Mesendoderm (in vitro differentiated cells): ENCODE results near the gene ITIH5.

Experiments
- DNase-seq: peaks from one replicate; pipeline ENCODE4 v3.0.0; 2013
- H2AK5ac ChIP-seq: 2 replicates; pipeline ENCODE4 v1.6.1; 2013; ENCODE audit warnings: low read length, inconsistent platforms
- H2BK120ac ChIP-seq: 2 replicates; pipeline ENCODE4 v1.6.1; 2013; ENCODE audit warnings: low read depth, mild to moderate bottlenecking, low read length, moderate library complexity, mixed read lengths
- H2BK15ac ChIP-seq: replicated peaks from 2 replicates; pipeline ENCODE4 v1.6.1; 2013; ENCODE audit warnings: low read depth, mild to moderate bottlenecking, moderate library complexity
- H2BK5ac ChIP-seq: 2 replicates; pipeline ENCODE4 v1.6.1; 2013; ENCODE audit warnings: low read length, inconsistent platforms
- H3K18ac ChIP-seq: 2 replicates; pipeline ENCODE4 v1.6.1; 2013; ENCODE audit warnings: mild to moderate bottlenecking, low read length, mixed read lengths
- H3K23ac ChIP-seq: one replicate; pipeline ENCODE4 v1.6.1; 2013; ENCODE audit warnings: low read length
- H3K27ac ChIP-seq: 2 replicates; pipeline ENCODE4 v1.5.1; 2013; ENCODE audit warnings: low read depth, mild to moderate bottlenecking, inconsistent platforms, low read length, moderate library complexity
- H3K27me3 ChIP-seq: 2 replicates; pipeline ENCODE4 v1.6.1; 2013; ENCODE audit warnings: low read length, control low read depth, mild to moderate bottlenecking, inconsistent platforms; ENCODE audit not compliant: insufficient read depth, poor library complexity
- H3K36me3 ChIP-seq: 2 replicates; pipeline ENCODE4 v1.6.1; 2013; ENCODE audit warnings: low read length, inconsistent platforms; ENCODE audit not compliant: control insufficient read depth, insufficient read depth
- H3K4ac ChIP-seq: one replicate; pipeline ENCODE4 v1.6.1; 2013; ENCODE audit warnings: low read depth, mild to moderate bottlenecking, low read length, moderate library complexity
- H3K4me1 ChIP-seq: 2 replicates; pipeline ENCODE4 v1.6.1; 2013; ENCODE audit warnings: low read depth, low read length, inconsistent platforms; ENCODE audit not compliant: control insufficient read depth
- H3K4me2 ChIP-seq: 2 replicates; pipeline ENCODE4 v1.6.1; 2013; ENCODE audit warnings: low read length
- H3K4me3 ChIP-seq: 2 replicates; pipeline ENCODE4 v1.5.1; 2013; ENCODE audit warnings: mild to moderate bottlenecking, low read length
- H3K56ac ChIP-seq: one replicate; pipeline ENCODE4 v1.6.1; 2013; ENCODE audit warnings: low read length
- H3K79me1 ChIP-seq: 2 replicates; pipeline ENCODE4 v1.6.1; 2013; ENCODE audit warnings: low read length, inconsistent platforms
- H3K79me2 ChIP-seq: 2 replicates; pipeline ENCODE4 v1.6.1; 2013; ENCODE audit warnings: mild to moderate bottlenecking, low read length; ENCODE audit not compliant: control insufficient read depth, insufficient read depth
- H3K9ac ChIP-seq: 2 replicates; pipeline ENCODE4 v1.6.1; 2013; ENCODE audit warnings: low read length, inconsistent platforms
- H4K5ac ChIP-seq: one replicate; pipeline ENCODE4 v1.6.1; 2013; ENCODE audit warnings: low read length
- H4K8ac ChIP-seq: one replicate; pipeline ENCODE4 v1.6.1; 2013; ENCODE audit warnings: low read depth, mild to moderate bottlenecking, control low read depth, low read length, moderate library complexity
- WGBS: extraction: QIAGEN DNeasy Blood & Tissue Kit; methylation state at CpG from one replicate; pipeline ENCODE4 v1.1.7; 2013; ENCODE audit warnings: low lambda C conversion rate, missing lambda C conversion rate; ENCODE audit not compliant: insufficient coverage; ENCODE audit errors: extremely low coverage; 5-methylcytosine and 5-hydroxymethylcytosine counted together

Gene ITIH5

GRCh38 chr10:7566891-7567290, 99.9 kb downstream of the ITIH5 start:
- Histone ChIP-seq H3K4me2 (no peak overlapping the region), H3K18ac (no peak overlapping the region), H4K5ac (no peak overlapping the region), H4K8ac (no peak overlapping the region), H3K4me3 (no peak overlapping the region), H3K79me2 (no peaks in the 10 kb centered on the region), H3K4ac (no peak overlapping the region), H3K36me3 (no peaks in the 10 kb centered on the region), H3K23ac (no peak overlapping the region), H3K27me3 (no peaks in the 10 kb centered on the region), H3K9ac (no peak overlapping the region), H3K56ac (no peak overlapping the region), H3K4me1 (no peaks in the 10 kb centered on the region), H2BK120ac (no peak overlapping the region), H3K27ac (no peak overlapping the region), H2BK15ac (no peak overlapping the region), H2BK5ac (no peak overlapping the region), H2AK5ac (no peak overlapping the region), H3K79me1 (no peaks in the 10 kb centered on the region)
- DNase-seq: no peak
- no CpG with 5 or more reads among the region's 5 CpGs for WGBS

GRCh38 chr10:7565871-7566270, 100.9 kb downstream of the ITIH5 start:
- no peaks in the 10 kb centered on the region for H3K27me3 ChIP-seq
- no peak overlapping the region for H3K9ac ChIP-seq
- H2BK5ac ChIP-seq: no peak overlapping the region
- H4K8ac ChIP-seq: no peak overlapping the region
- H2BK120ac ChIP-seq: no peak overlapping the region
- no peak overlapping the region for H3K23ac ChIP-seq
- H3K36me3 ChIP-seq: no peaks in the 10 kb centered on the region
- WGBS: no CpG with 5 or more reads among the region's 12 CpGs
- DNase-seq: no peak
- H3K27ac ChIP-seq: no peak overlapping the region
- no peak overlapping the region for H3K4me3 ChIP-seq
- H4K5ac ChIP-seq: no peak overlapping the region
- H3K79me1 ChIP-seq: no peaks in the 10 kb centered on the region
- no peak overlapping the region for H3K56ac ChIP-seq
- H3K4me1 ChIP-seq: no peaks in the 10 kb centered on the region
- H3K18ac ChIP-seq: no peak overlapping the region
- H3K4ac ChIP-seq: no peak overlapping the region
- no peaks in the 10 kb centered on the region for H3K79me2 ChIP-seq
- no peak overlapping the region for H2BK15ac ChIP-seq
- H3K4me2 ChIP-seq: no peak overlapping the region
- H2AK5ac ChIP-seq: no peak overlapping the region

- no CpG with 5 or more reads among the region's 14 CpGs for WGBS
Measured at GRCh38 chr10:7563770-7564169, 103.0 kb downstream of the ITIH5 start.

GRCh38 chr10:7563368-7563767, 103.4 kb downstream of the ITIH5 start:
- Histone ChIP-seq H2BK120ac (no peak overlapping the region), H2BK5ac (no peak overlapping the region), H3K27ac (no peak overlapping the region), H4K5ac (no peak overlapping the region), H3K23ac (no peak overlapping the region), H3K36me3 (no peaks in the 10 kb centered on the region), H4K8ac (no peak overlapping the region), H3K9ac (no peak overlapping the region), H3K79me2 (no peaks in the 10 kb centered on the region), H3K79me1 (no peaks in the 10 kb centered on the region), H2AK5ac (no peak overlapping the region), H3K18ac (no peak overlapping the region), H3K4me1 (no peaks in the 10 kb centered on the region), H3K27me3 (no peaks in the 10 kb centered on the region), H3K4ac (no peak overlapping the region), H3K4me2 (no peak overlapping the region), H3K4me3 (no peak overlapping the region), H2BK15ac (no peak overlapping the region), H3K56ac (no peak overlapping the region)
- no CpG with 5 or more reads among the region's 7 CpGs for WGBS
- DNase-seq: no peak

More at GRCh38 chr10:7563770-7564169, 103.0 kb downstream of the ITIH5 start:
- Histone ChIP-seq H3K9ac (no peak overlapping the region), H2BK120ac (no peak overlapping the region), H4K8ac (no peak overlapping the region), H3K4me2 (no peak overlapping the region), H3K56ac (no peak overlapping the region), H3K36me3 (no peaks in the 10 kb centered on the region), H3K27ac (no peak overlapping the region), H2AK5ac (no peak overlapping the region), H3K18ac (no peak overlapping the region), H3K4me1 (no peaks in the 10 kb centered on the region), H2BK15ac (no peak overlapping the region), H3K23ac (no peak overlapping the region), H4K5ac (no peak overlapping the region), H3K79me2 (no peaks in the 10 kb centered on the region), H3K4me3 (no peak overlapping the region), H3K79me1 (no peaks in the 10 kb centered on the region), H3K27me3 (no peaks in the 10 kb centered on the region), H2BK5ac (no peak overlapping the region), H3K4ac (no peak overlapping the region)
- DNase-seq: no peak

GRCh38 chr10:7561985-7562384, 104.8 kb downstream of the ITIH5 start:
- H3K4me2 ChIP-seq: no peak overlapping the region
- no peak overlapping the region for H3K4me3 ChIP-seq
- H3K23ac ChIP-seq: no peak overlapping the region
- no peaks in the 10 kb centered on the region for H3K79me1 ChIP-seq
- no peak overlapping the region for H3K9ac ChIP-seq
- H3K79me2 ChIP-seq: no peaks in the 10 kb centered on the region
- H3K4me1 ChIP-seq: no peaks in the 10 kb centered on the region
- no peaks in the 10 kb centered on the region for H3K27me3 ChIP-seq
- no peak overlapping the region for H2AK5ac ChIP-seq
- no peak overlapping the region for H3K56ac ChIP-seq
- H2BK5ac ChIP-seq: no peak overlapping the region
- no peak overlapping the region for H3K4ac ChIP-seq
- DNase-seq: no peak
- H3K27ac ChIP-seq: no peak overlapping the region
- H4K8ac ChIP-seq: no peak overlapping the region
- H4K5ac ChIP-seq: no peak overlapping the region
- H3K18ac ChIP-seq: no peak overlapping the region
- no peak overlapping the region for H2BK120ac ChIP-seq
- H3K36me3 ChIP-seq: no peaks in the 10 kb centered on the region
- no peak overlapping the region for H2BK15ac ChIP-seq
- no CpG with 5 or more reads among the region's 6 CpGs for WGBS

GRCh38 chr10:7561216-7561893, 105.4 kb downstream of the ITIH5 start:
- Histone ChIP-seq H3K18ac (no peak overlapping the region), H3K9ac (no peak overlapping the region), H3K23ac (no peak overlapping the region), H3K27ac (no peak overlapping the region), H3K4ac (no peak overlapping the region), H3K36me3 (no peaks in the 10 kb centered on the region), H3K79me1 (no peaks in the 10 kb centered on the region), H3K79me2 (no peaks in the 10 kb centered on the region), H4K5ac (no peak overlapping the region), H3K4me2 (no peak overlapping the region), H3K27me3 (no peaks in the 10 kb centered on the region), H2BK120ac (no peak overlapping the region), H2BK15ac (no peak overlapping the region), H3K4me1 (no peaks in the 10 kb centered on the region), H3K4me3 (no peak overlapping the region), H2AK5ac (no peak overlapping the region), H2BK5ac (no peak overlapping the region), H4K8ac (no peak overlapping the region), H3K56ac (no peak overlapping the region)
- no CpG with 5 or more reads among the region's 19 CpGs for WGBS
- peak; percentile 32 for DNase-seq
